Activated naive CD8-positive, alpha-beta T cell treated with anti-CD3 and anti-CD28 coated beads, Interleukin-2, amount 50 U/mL, for 16 hours (primary cell): ENCODE data around the gene IBA57.
"Not testable (repeated sequence)": the region's sequence is repeated elsewhere in the genome, so short reads cannot be mapped to it uniquely, and the experiment has no call there.

Source experiments
- DNase-seq: peaks from one replicate; pipeline ENCODE4 v3.0.0-alpha.2; 2020; ENCODE audit warnings: low read depth, low spot score

The IBA57 gene

DNA sequence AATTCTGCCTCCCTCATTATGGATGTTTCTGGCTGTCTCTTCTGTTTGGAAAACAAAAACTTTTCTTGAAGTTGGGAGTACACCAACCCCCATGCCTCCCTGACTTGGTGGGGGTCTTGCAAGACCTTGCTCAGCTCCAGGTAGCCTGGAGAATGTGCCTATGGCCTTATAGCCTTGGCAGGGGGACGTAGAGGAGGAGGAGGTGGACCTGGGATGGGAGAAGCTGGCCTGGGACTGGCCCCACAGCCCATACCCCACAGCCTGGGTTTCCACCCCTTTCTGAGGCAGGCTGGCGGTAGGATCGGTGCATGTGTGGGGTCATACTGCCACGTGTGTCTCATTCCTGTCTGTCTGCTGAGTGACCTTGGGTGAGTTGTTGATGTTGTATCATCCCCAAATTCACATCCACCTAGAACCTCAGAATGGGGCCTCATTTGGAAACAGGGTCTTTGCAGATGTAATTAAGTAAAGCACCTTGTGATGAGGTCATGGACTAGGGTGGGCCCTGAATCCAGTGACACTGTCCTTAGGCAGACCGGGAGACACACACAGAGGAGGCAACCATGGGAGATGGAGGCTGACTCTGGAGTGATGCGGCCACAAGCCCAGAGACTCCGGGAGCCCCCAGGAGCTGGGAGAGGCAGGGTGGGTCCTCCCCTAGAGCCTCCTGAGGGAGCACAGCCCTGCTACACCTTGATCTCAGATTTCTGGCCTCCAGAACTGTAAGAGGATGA is 60.7 kb downstream of the IBA57 start:
- DNase-seq: no peak

- DNase-seq: no peak
These were observed 61.6 kb downstream of the IBA57 start for GRCh38 chr1:228226956-228227791.

DNA sequence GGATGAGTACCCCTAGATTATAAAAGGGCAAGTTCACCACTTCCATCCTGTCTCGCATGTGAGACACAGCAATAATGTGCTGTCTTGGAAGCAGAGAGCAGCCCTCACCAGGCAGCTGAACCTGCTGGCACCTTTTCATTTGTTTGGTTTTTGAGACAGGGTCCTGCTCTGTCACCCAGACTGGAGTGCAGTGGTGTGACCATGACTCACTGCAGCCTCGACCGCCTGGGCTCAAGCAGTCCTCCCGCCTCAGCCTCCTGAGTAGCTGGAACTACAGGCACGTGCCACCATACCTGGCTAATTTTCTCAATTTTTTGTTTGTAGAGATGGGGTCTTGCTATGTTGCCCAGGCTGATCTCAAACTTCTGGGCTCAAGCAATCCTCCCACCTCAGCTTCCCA is 62.5 kb downstream of the IBA57 start:
- DNase-seq: not testable (repeated sequence)

DNA sequence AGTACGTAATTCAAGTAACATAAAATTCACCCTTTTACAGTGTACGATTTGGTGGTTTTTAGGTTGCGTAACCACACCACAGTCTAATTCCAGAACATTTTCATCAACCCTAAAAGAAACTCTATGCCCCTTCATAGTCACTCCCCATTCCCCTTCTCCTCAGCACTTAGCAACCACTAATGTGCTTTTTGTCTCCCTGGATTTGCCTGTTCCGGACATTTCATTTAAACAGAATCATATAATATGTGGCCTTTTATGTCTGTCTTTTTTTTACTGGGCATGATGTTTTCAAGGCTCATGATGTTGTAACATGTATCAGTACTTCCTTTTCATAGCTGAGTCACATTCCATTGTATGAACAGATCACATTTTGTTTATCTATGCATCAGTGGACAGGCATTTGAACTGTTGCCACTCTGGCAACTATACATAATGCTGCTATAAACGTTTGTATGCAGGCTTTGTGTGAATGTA is 63.0 kb downstream of the IBA57 start:
- no peak for DNase-seq

DNA sequence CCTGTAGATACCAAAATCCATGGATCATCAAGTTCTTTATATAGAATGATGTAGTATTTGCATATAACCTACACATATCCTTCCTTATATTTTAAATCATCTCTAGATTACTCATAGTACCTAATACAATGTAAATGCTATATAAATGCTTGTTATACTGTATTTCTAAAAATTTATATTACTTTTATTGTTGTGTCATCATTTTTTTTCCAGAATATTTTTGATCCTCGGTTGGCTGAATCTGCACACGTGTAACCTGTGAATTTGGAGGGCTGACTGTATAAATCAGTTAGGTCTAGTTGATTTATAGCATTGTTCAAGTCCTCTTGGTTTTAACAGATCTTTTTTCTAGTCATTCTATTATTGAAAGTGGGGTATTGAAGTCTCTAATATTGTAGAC is 65.6 kb downstream of the IBA57 start:
- no peak for DNase-seq
